Astrocyte (in vitro differentiated cells and primary cell): ENCODE measurements around the gene SP4. TPM values are rescaled to one million over a fixed set of nuclear protein-coding genes. Genes with fewer than 3 reads are reported as not detected.

Experiments
- DNase-seq: peaks from one replicate; pipeline ENCODE4 v3.0.0-alpha.2; 2010; ENCODE audit warnings: low read depth
- FAIRE-seq: peaks from 2 replicates; lab custom pipeline; 2011; peaks lifted over from hg19 to GRCh38; lab: Jason Lieb, UNC
- H2AFZ ChIP-seq: 2 replicates; pipeline ENCODE4 v1.6.0; 2012; ENCODE audit warnings: low read depth, low read length, inconsistent platforms
- H3K27ac ChIP-seq: 2 replicates; pipeline ENCODE4 v1.5.1; 2011; ENCODE audit warnings: low read depth, low read length, inconsistent platforms
- H3K27me3 ChIP-seq: 2 replicates; pipeline ENCODE4 v1.6.0; 2011; ENCODE audit warnings: low read length, inconsistent platforms; ENCODE audit not compliant: insufficient read depth
- H3K36me3 ChIP-seq: 2 replicates; pipeline ENCODE4 v1.5.1; 2011; ENCODE audit warnings: low read length, inconsistent platforms; ENCODE audit not compliant: insufficient read depth
- H3K4me1 ChIP-seq: 2 replicates; pipeline ENCODE4 v1.5.1; 2011; ENCODE audit warnings: low read length, inconsistent platforms; ENCODE audit not compliant: insufficient read depth
- H3K4me2 ChIP-seq: 2 replicates; pipeline ENCODE4 v1.6.0; 2012; ENCODE audit warnings: low read length, inconsistent platforms
- H3K4me3 ChIP-seq: 2 replicates; pipeline ENCODE4 v1.5.1; 2011; ENCODE audit warnings: low read depth, mild to moderate bottlenecking, low read length, inconsistent platforms; ENCODE audit not compliant: insufficient read depth
- H3K79me2 ChIP-seq: 2 replicates; pipeline ENCODE4 v1.6.0; 2012; ENCODE audit warnings: mild to moderate bottlenecking, low read length, inconsistent platforms; ENCODE audit not compliant: insufficient read depth
- H3K9ac ChIP-seq: 2 replicates; pipeline ENCODE4 v1.6.0; 2012; ENCODE audit warnings: mild to moderate bottlenecking, low read length, inconsistent platforms
- H3K9me3 ChIP-seq: 2 replicates; pipeline ENCODE4 v1.5.1; 2012; ENCODE audit warnings: low read depth, mild to moderate bottlenecking, low read length, inconsistent platforms; ENCODE audit not compliant: insufficient read depth
- H4K20me1 ChIP-seq: 2 replicates; pipeline ENCODE4 v1.6.0; 2012; ENCODE audit warnings: low read length, inconsistent platforms; ENCODE audit not compliant: insufficient read depth
- H3K27ac Mint-ChIP-seq: one replicate; pipeline ENCODE4 v1.8.0; 2021; ENCODE audit warnings: mild to moderate bottlenecking, mixed read lengths; ENCODE audit not compliant: unreplicated experiment
- H3K27me3 Mint-ChIP-seq: one replicate; pipeline ENCODE4 v1.8.0; 2021; ENCODE audit warnings: low read depth, mixed read lengths; ENCODE audit not compliant: unreplicated experiment
- H3K36me3 Mint-ChIP-seq: one replicate; pipeline ENCODE4 v1.8.0; 2021; ENCODE audit warnings: low read depth, mixed read lengths; ENCODE audit not compliant: unreplicated experiment
- H3K4me1 Mint-ChIP-seq: one replicate; pipeline ENCODE4 v1.8.0; 2021; ENCODE audit warnings: low read depth, mixed read lengths; ENCODE audit not compliant: unreplicated experiment
- H3K4me3 Mint-ChIP-seq: one replicate; pipeline ENCODE4 v1.8.0; 2021; ENCODE audit warnings: mild to moderate bottlenecking, moderate library complexity, mixed read lengths; ENCODE audit not compliant: unreplicated experiment
- H3K9me3 Mint-ChIP-seq: one replicate; pipeline ENCODE4 v1.8.0; 2021; ENCODE audit warnings: mild to moderate bottlenecking, mixed read lengths; ENCODE audit not compliant: unreplicated experiment
- EZH2 ChIP-seq: IDR thresholded peaks from 2 replicates; pipeline ENCODE4 v1.6.1; 2012; ENCODE audit warnings: mild to moderate bottlenecking, low read length, inconsistent platforms; ENCODE audit not compliant: insufficient read depth
- total RNA-seq: library from RNA; stranded (reverse); gene quantifications from 2 replicates; pipeline ENCODE4 v1.2.1, GENCODE V29; 2021
- TF ChIP-seq, protein P1 (sequence below): IDR thresholded peaks from 2 replicates; pipeline ENCODE4 v1.5.1; 2011; ENCODE audit warnings: low read depth, mild to moderate bottlenecking, inconsistent platforms, low read length, moderate library complexity; ENCODE audit not compliant: insufficient read depth

The SP4 gene
- total RNA-seq, 1 donor from 2014 or later: 3.8 TPM

DNA sequence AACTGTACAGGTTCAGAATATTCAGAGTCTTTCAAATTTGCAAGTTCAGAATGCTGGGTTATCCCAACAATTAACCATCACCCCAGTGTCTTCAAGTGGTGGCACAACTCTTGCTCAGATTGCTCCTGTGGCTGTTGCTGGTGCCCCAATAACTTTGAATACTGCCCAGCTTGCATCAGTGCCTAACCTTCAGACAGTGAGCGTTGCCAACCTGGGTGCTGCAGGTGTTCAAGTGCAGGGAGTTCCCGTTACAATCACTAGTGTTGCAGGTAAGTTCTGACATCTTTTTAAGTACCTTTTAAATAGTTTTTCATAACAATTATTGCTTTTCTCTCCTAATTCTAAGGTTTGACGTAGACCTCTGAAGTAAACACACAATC, 2.7 kb downstream of the SP4 start:
- Histone ChIP-seq H3K9ac (no peak overlapping the region), H4K20me1 (no peaks in the 10 kb centered on the region), H3K9me3 (no peaks in the 10 kb centered on the region), H2AFZ (no peak overlapping the region), H3K79me2 (peaks cover 3% of the 10 kb centered on the region), H3K36me3 (no peaks in the 10 kb centered on the region), H3K4me1 (peaks cover 5% of the 10 kb centered on the region), H3K4me2 (no peak overlapping the region), H3K27me3 (no peaks in the 10 kb centered on the region), H3K4me3 (no peak overlapping the region), H3K27ac (no peak overlapping the region)
- TF ChIP-seq, protein P1, sequence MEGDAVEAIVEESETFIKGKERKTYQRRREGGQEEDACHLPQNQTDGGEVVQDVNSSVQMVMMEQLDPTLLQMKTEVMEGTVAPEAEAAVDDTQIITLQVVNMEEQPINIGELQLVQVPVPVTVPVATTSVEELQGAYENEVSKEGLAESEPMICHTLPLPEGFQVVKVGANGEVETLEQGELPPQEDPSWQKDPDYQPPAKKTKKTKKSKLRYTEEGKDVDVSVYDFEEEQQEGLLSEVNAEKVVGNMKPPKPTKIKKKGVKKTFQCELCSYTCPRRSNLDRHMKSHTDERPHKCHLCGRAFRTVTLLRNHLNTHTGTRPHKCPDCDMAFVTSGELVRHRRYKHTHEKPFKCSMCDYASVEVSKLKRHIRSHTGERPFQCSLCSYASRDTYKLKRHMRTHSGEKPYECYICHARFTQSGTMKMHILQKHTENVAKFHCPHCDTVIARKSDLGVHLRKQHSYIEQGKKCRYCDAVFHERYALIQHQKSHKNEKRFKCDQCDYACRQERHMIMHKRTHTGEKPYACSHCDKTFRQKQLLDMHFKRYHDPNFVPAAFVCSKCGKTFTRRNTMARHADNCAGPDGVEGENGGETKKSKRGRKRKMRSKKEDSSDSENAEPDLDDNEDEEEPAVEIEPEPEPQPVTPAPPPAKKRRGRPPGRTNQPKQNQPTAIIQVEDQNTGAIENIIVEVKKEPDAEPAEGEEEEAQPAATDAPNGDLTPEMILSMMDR: no peak
- TF ChIP-seq EZH2: no peak
- Mint-ChIP-seq H3K27ac (no peak overlapping the region), H3K4me1 (peaks cover 8% of the 10 kb centered on the region), H3K36me3 (no peaks in the 10 kb centered on the region), H3K4me3 (no peak overlapping the region), H3K27me3 (no peaks in the 10 kb centered on the region), H3K9me3 (no peaks in the 10 kb centered on the region)
- FAIRE-seq: no peak
- DNase-seq: no peak

- Histone ChIP-seq H3K4me2 (no peak overlapping the region), H3K27me3 (no peaks in the 10 kb centered on the region), H3K4me1 (no peaks in the 10 kb centered on the region), H3K79me2 (no peaks in the 10 kb centered on the region), H3K4me3 (no peak overlapping the region), H3K9me3 (no peaks in the 10 kb centered on the region), H3K27ac (no peak overlapping the region), H3K36me3 (no peaks in the 10 kb centered on the region), H2AFZ (no peak overlapping the region), H4K20me1 (no peaks in the 10 kb centered on the region), H3K9ac (no peak overlapping the region)
- no peak overlapping the region for H3K27ac Mint-ChIP-seq
- no peak for DNase-seq
- H3K4me3 Mint-ChIP-seq: no peak overlapping the region
- H3K36me3 Mint-ChIP-seq: no peaks in the 10 kb centered on the region
- TF ChIP-seq, protein P1: no peak
- TF ChIP-seq EZH2: no peak
- FAIRE-seq: no peak
- no peaks in the 10 kb centered on the region for H3K4me1 Mint-ChIP-seq
- H3K27me3 Mint-ChIP-seq: no peaks in the 10 kb centered on the region
- H3K9me3 Mint-ChIP-seq: no peaks in the 10 kb centered on the region
Observed at GRCh38 chr7:21443149-21443841, 15.4 kb downstream of the SP4 start.

DNA sequence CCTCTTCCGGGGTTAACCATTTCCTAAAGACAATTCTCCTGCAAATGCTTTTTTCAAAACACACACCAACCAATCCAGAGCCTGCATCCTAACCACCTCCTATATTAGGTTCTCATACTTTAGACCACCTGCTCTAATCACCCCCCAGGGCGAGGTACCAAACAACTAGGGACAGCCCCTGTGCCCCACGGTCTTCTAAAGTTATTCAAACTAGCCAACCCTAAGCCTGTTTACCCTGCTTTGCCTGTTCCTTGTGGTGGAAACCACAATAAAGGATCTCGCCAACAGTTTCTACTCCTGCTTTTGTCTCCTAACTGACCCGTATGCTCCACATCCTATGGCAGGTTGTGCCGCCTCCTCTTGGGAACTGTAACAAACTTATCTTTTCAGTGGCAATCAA, 21.1 kb downstream of the SP4 start:
- Histone ChIP-seq H3K4me1 (no peaks in the 10 kb centered on the region), H4K20me1 (no peaks in the 10 kb centered on the region), H3K27me3 (no peaks in the 10 kb centered on the region), H3K9ac (no peak overlapping the region), H2AFZ (no peak overlapping the region), H3K27ac (no peak overlapping the region), H3K36me3 (no peaks in the 10 kb centered on the region), H3K4me3 (no peak overlapping the region), H3K79me2 (no peaks in the 10 kb centered on the region), H3K9me3 (no peaks in the 10 kb centered on the region), H3K4me2 (no peak overlapping the region)
- no peaks in the 10 kb centered on the region for H3K4me1 Mint-ChIP-seq
- no peak for DNase-seq
- no peak overlapping the region for H3K4me3 Mint-ChIP-seq
- TF ChIP-seq, protein P1: no peak
- TF ChIP-seq EZH2: no peak
- H3K27ac Mint-ChIP-seq: no peak overlapping the region
- H3K9me3 Mint-ChIP-seq: peaks cover 10% of the 10 kb centered on the region
- no peaks in the 10 kb centered on the region for H3K27me3 Mint-ChIP-seq
- H3K36me3 Mint-ChIP-seq: peaks cover 5% of the 10 kb centered on the region
- no peak for FAIRE-seq
